WI38 (cell line): ENCODE measurements around the gene HIVEP2.

Experiments
- H3K4me3 ChIP-seq: 2 replicates; pipeline ENCODE4 v1.5.1; 2011; ENCODE audit warnings: low read depth, mild to moderate bottlenecking, control low read depth, low read length
- CTCF ChIP-seq: IDR thresholded peaks from 2 replicates; pipeline ENCODE4 v1.5.1; 2012; ENCODE audit warnings: low read depth, mild to moderate bottlenecking, control low read depth, low read length

The HIVEP2 gene

GRCh38 chr6:142731611-142732010, 213.4 kb downstream of the HIVEP2 start:
- no peak for TF ChIP-seq CTCF
- H3K4me3 ChIP-seq, result no peak overlapping the region

GRCh38 chr6:142729618-142730017, 215.4 kb downstream of the HIVEP2 start:
- no peak for TF ChIP-seq CTCF
- no peak overlapping the region for H3K4me3 ChIP-seq

GRCh38 chr6:142728910-142729481, 216.0 kb downstream of the HIVEP2 start:
- H3K4me3 ChIP-seq, result no peak overlapping the region
- no peak for TF ChIP-seq CTCF

- TF ChIP-seq CTCF, result no peak
- no peak overlapping the region for H3K4me3 ChIP-seq
These were observed 216.6 kb downstream of the HIVEP2 start for GRCh38 chr6:142728364-142728763.

GRCh38 chr6:142726616-142727015, 218.4 kb downstream of the HIVEP2 start:
- no peak overlapping the region for H3K4me3 ChIP-seq

GRCh38 chr6:142725024-142725770, 219.8 kb downstream of the HIVEP2 start:
- H3K4me3 ChIP-seq, result no peak overlapping the region
- no peak for TF ChIP-seq CTCF

More at GRCh38 chr6:142726616-142727015, 218.4 kb downstream of the HIVEP2 start:
- no peak for TF ChIP-seq CTCF

GRCh38 chr6:142722841-142723240, 222.1 kb downstream of the HIVEP2 start:
- TF ChIP-seq CTCF, result no peak
- H3K4me3 ChIP-seq, result no peak overlapping the region
